Mesenchymal stem cell (in vitro differentiated cells and primary cell): ENCODE data around the gene C15orf39.

Experiments used
- DNase-seq: peaks from one replicate; pipeline ENCODE4 v3.0.0-alpha.2; 2013
- H2AFZ ChIP-seq: one replicate; pipeline ENCODE4 v1.6.1; 2013; ENCODE audit warnings: low read depth, mild to moderate bottlenecking, control low read depth, inconsistent platforms, low read length, moderate library complexity
- H2AK5ac ChIP-seq: 2 replicates; pipeline ENCODE4 v1.6.1; 2013; ENCODE audit warnings: low read length, moderate library complexity, mild to moderate bottlenecking, inconsistent platforms; ENCODE audit not compliant: severe bottlenecking
- H2BK120ac ChIP-seq: one replicate; pipeline ENCODE4 v1.6.1; 2013; ENCODE audit warnings: low read depth, mild to moderate bottlenecking, inconsistent platforms, low read length, moderate library complexity
- H2BK12ac ChIP-seq, 2 experiments: one replicate each; pipeline ENCODE4 v1.6.1; 2013; ENCODE audit warnings: inconsistent platforms in 2 of 2, low read length in 2 of 2, mild to moderate bottlenecking in 2 of 2, moderate library complexity in 2 of 2, control low read depth in 1 of 2
- H2BK15ac ChIP-seq: one replicate; pipeline ENCODE4 v1.6.1; 2013; ENCODE audit warnings: mild to moderate bottlenecking, low read depth, inconsistent platforms; ENCODE audit not compliant: poor library complexity, severe bottlenecking
- H2BK5ac ChIP-seq: 2 replicates; pipeline ENCODE4 v1.6.1; 2013; ENCODE audit warnings: low read depth, mild to moderate bottlenecking, low read length, control low read depth, inconsistent platforms; ENCODE audit not compliant: poor library complexity, severe bottlenecking
- H3K14ac ChIP-seq, 2 experiments: one replicate each; pipeline ENCODE4 v1.6.1; 2013; ENCODE audit warnings: inconsistent platforms in 2 of 2, low read length in 2 of 2, control low read depth in 1 of 2, mild to moderate bottlenecking in 1 of 2, moderate library complexity in 1 of 2
- H3K18ac ChIP-seq, 2 experiments: one replicate each; pipeline ENCODE4 v1.6.1; 2013; ENCODE audit warnings: inconsistent platforms in 2 of 2, low read length in 2 of 2, control low read depth in 1 of 2, low read depth in 1 of 2, mild to moderate bottlenecking in 1 of 2
- H3K23ac ChIP-seq, 2 experiments: one replicate each; pipeline ENCODE4 v1.6.1; 2013; ENCODE audit warnings: inconsistent platforms in 2 of 2, low read length in 2 of 2, mild to moderate bottlenecking in 2 of 2, moderate library complexity in 2 of 2, control low read depth in 1 of 2
- H3K27ac ChIP-seq: 2 replicates; pipeline ENCODE4 v1.5.1; 2013; ENCODE audit warnings: mild to moderate bottlenecking, moderate library complexity, low read length, control low read depth, inconsistent platforms; ENCODE audit not compliant: poor library complexity, severe bottlenecking
- H3K27me3 ChIP-seq, 2 experiments: 2 replicates each; pipeline versions ENCODE4 v1.6.1 to v1.7.0; 2013; ENCODE audit warnings: low read length in 2 of 2, mild to moderate bottlenecking in 2 of 2, moderate library complexity in 2 of 2, control low read depth in 1 of 2, inconsistent platforms in 1 of 2; ENCODE audit not compliant: control insufficient read depth in 1 of 2, insufficient read depth in 1 of 2
- H3K36me3 ChIP-seq, 2 experiments: 2 replicates each; pipeline versions ENCODE4 v1.6.1 to v1.7.0; 2013; ENCODE audit warnings: low read length in 2 of 2, control low read depth in 1 of 2, inconsistent platforms in 1 of 2, low read depth in 1 of 2, mild to moderate bottlenecking in 1 of 2; ENCODE audit not compliant: insufficient read depth in 2 of 2, control insufficient read depth in 1 of 2
- H3K4ac ChIP-seq, 2 experiments: one replicate each; pipeline ENCODE4 v1.6.1; 2013; ENCODE audit warnings: inconsistent platforms in 2 of 2, low read length in 2 of 2, mild to moderate bottlenecking in 2 of 2, moderate library complexity in 2 of 2, control low read depth in 1 of 2, low read depth in 1 of 2
- H3K4me1 ChIP-seq: 2 replicates; pipeline ENCODE4 v1.6.1; 2013; ENCODE audit warnings: low read depth, low read length, control low read depth; ENCODE audit not compliant: control insufficient read depth, insufficient read depth
- H3K4me2 ChIP-seq: 2 replicates; pipeline ENCODE4 v1.6.1; 2013; ENCODE audit warnings: low read length, mild to moderate bottlenecking, inconsistent platforms; ENCODE audit not compliant: poor library complexity, severe bottlenecking
- H3K4me3 ChIP-seq, 2 experiments: 2 replicates each; pipeline versions ENCODE4 v1.5.1 to v1.7.0; 2013; ENCODE audit warnings: low read length in 2 of 2, mild to moderate bottlenecking in 2 of 2, control low read depth in 1 of 2, low read depth in 1 of 2; ENCODE audit not compliant: insufficient read depth in 1 of 2
- H3K79me1 ChIP-seq: replicated peaks from 2 replicates; pipeline ENCODE4 v1.6.1; 2013; ENCODE audit warnings: mild to moderate bottlenecking, control low read depth, low read length, inconsistent platforms; ENCODE audit not compliant: poor library complexity, severe bottlenecking
- H3K9ac ChIP-seq: 2 replicates; pipeline ENCODE4 v1.7.0; 2013; ENCODE audit warnings: mild to moderate bottlenecking, low read length, moderate library complexity
- H3K9me3 ChIP-seq: 2 replicates; pipeline ENCODE4 v1.7.0; 2013; ENCODE audit warnings: mild to moderate bottlenecking, low read length; ENCODE audit not compliant: control insufficient read depth
- H4K8ac ChIP-seq: one replicate; pipeline ENCODE4 v1.6.1; 2013; ENCODE audit warnings: inconsistent platforms, mild to moderate bottlenecking, low read length, moderate library complexity
- H4K91ac ChIP-seq: one replicate; pipeline ENCODE4 v1.6.1; 2013; ENCODE audit warnings: mild to moderate bottlenecking, low read length, inconsistent platforms
- WGBS: methylation state at CpG from one replicate; pipeline ENCODE4 v1.1.7; 2013; ENCODE audit warnings: mixed read lengths; 5-methylcytosine and 5-hydroxymethylcytosine counted together

Gene C15orf39

GRCh38 chr15:75182187-75183131 is 19.2 kb upstream of the C15orf39 start:
- Histone ChIP-seq H3K4me1 (no peaks in the 10 kb centered on the region), H3K36me3 (no peaks in the 10 kb centered on the region), H3K14ac (no peak overlapping the region), H3K27ac (no peak overlapping the region), H2BK5ac (no peak overlapping the region), H2BK15ac (no peak overlapping the region), H3K4me3 (no peak overlapping the region), H3K4me2 (no peak overlapping the region), H2AK5ac (no peak overlapping the region), H4K91ac (no peak overlapping the region), H3K27me3 (peaks cover 4 to 53% of the 10 kb centered on the region in 2 experiments), H3K4ac (peak overlapping the region in 1 of 2 experiments; percentile 9), H2BK12ac (no peak overlapping the region), H2AFZ (no peak overlapping the region), H3K18ac (peak overlapping the region in 1 of 2 experiments; percentile 15), H2BK120ac (no peak overlapping the region), H3K79me1 (no peaks in the 10 kb centered on the region), H4K8ac (no peak overlapping the region), H3K23ac (no peak overlapping the region), H3K9me3 (no peaks in the 10 kb centered on the region), H3K9ac (no peak overlapping the region)
- peak; percentile 14 for DNase-seq
- 40% methylated on average over 10 of the region's 12 CpGs for WGBS

GRCh38 chr15:75185271-75186029 is 16.2 kb upstream of the C15orf39 start:
- Histone ChIP-seq H3K36me3 (no peaks in the 10 kb centered on the region), H3K9me3 (peaks cover 4% of the 10 kb centered on the region), H3K4ac (no peak overlapping the region), H4K91ac (no peak overlapping the region), H2BK15ac (no peak overlapping the region), H2BK12ac (no peak overlapping the region), H2BK120ac (no peak overlapping the region), H3K23ac (no peak overlapping the region), H2AFZ (no peak overlapping the region), H2AK5ac (no peak overlapping the region), H2BK5ac (no peak overlapping the region), H3K27me3 (peaks cover 0 to 25% of the 10 kb centered on the region in 2 experiments), H3K79me1 (no peaks in the 10 kb centered on the region), H3K9ac (no peak overlapping the region), H4K8ac (no peak overlapping the region), H3K4me3 (no peak overlapping the region), H3K4me1 (no peaks in the 10 kb centered on the region), H3K18ac (peak overlapping the region in 1 of 2 experiments; percentile 30), H3K14ac (no peak overlapping the region), H3K4me2 (no peak overlapping the region), H3K27ac (no peak overlapping the region)
- no peak for DNase-seq
- 84% methylated on average over 5 of the region's 5 CpGs for WGBS

GRCh38 chr15:75186044-75186443 is 15.6 kb upstream of the C15orf39 start:
- H3K36me3 ChIP-seq: no peaks in the 10 kb centered on the region
- H3K14ac ChIP-seq: no peak overlapping the region
- no peak overlapping the region for H2BK120ac ChIP-seq
- 68% methylated on average over 4 of the region's 4 CpGs for WGBS
- H3K27me3 ChIP-seq: peaks cover 0 to 23% of the 10 kb centered on the region in 2 experiments
- no peak overlapping the region for H2AK5ac ChIP-seq
- no peak overlapping the region for H3K4me3 ChIP-seq
- no peak overlapping the region for H3K27ac ChIP-seq
- no peak overlapping the region for H3K4me2 ChIP-seq
- no peaks in the 10 kb centered on the region for H3K79me1 ChIP-seq
- no peak overlapping the region for H4K8ac ChIP-seq
- peaks cover 9% of the 10 kb centered on the region for H3K9me3 ChIP-seq
- H4K91ac ChIP-seq: no peak overlapping the region
- H3K18ac ChIP-seq: no peak overlapping the region
- H2AFZ ChIP-seq: no peak overlapping the region
- H3K9ac ChIP-seq: no peak overlapping the region
- no peak overlapping the region for H3K4ac ChIP-seq
- H3K4me1 ChIP-seq: no peaks in the 10 kb centered on the region
- no peak for DNase-seq
- no peak overlapping the region for H2BK5ac ChIP-seq
- H2BK15ac ChIP-seq: no peak overlapping the region
- H3K23ac ChIP-seq: no peak overlapping the region
- H2BK12ac ChIP-seq: no peak overlapping the region

GRCh38 chr15:75188499-75188898 is 13.2 kb upstream of the C15orf39 start:
- no peak for DNase-seq
- Histone ChIP-seq H3K14ac (no peak overlapping the region), H3K9ac (no peak overlapping the region), H2BK120ac (no peak overlapping the region), H3K4me1 (no peaks in the 10 kb centered on the region), H3K36me3 (no peaks in the 10 kb centered on the region), H2AK5ac (no peak overlapping the region), H3K79me1 (no peaks in the 10 kb centered on the region), H2BK5ac (no peak overlapping the region), H4K8ac (peak overlapping the region; percentile 19), H2AFZ (no peak overlapping the region), H3K18ac (no peak overlapping the region), H3K9me3 (peaks cover 9% of the 10 kb centered on the region), H2BK15ac (no peak overlapping the region), H3K4me3 (no peak overlapping the region), H2BK12ac (no peak overlapping the region), H4K91ac (peak overlapping the region; percentile 53), H3K27me3 (peaks cover 15 to 36% of the 10 kb centered on the region in 2 experiments), H3K4ac (no peak overlapping the region), H3K23ac (no peak overlapping the region), H3K4me2 (no peak overlapping the region), H3K27ac (no peak overlapping the region)
- 90% methylated on average over 6 of the region's 6 CpGs for WGBS
